Breast epithelium (tissue), 3 donors: ENCODE measurements around the gene PTPN18.

Experiments used
- CTCF ChIP-seq, 3 donors: fragments of 450-650 bp; IDR thresholded peaks; one replicate each; pipeline ENCODE4 v1.5.1; 2016 to 2017; ENCODE audit warnings: antibody characterized with exemption in 3 of 3, mild to moderate bottlenecking in 3 of 3, moderate library complexity in 3 of 3
- POLR2A ChIP-seq: fragments of 450-650 bp; IDR thresholded peaks from one replicate; pipeline ENCODE4 v1.6.1; 2016; ENCODE audit warnings: antibody characterized with exemption, mild to moderate bottlenecking, moderate library complexity
- POLR2AphosphoS5 ChIP-seq, 3 donors: sonication (generic); formaldehyde crosslinking; IDR thresholded peaks; one replicate each; pipeline ENCODE4 v1.6.1; 2017; ENCODE audit warnings: antibody characterized with exemption in 3 of 3

GRCh38 chr2:130368786-130369185 is 12.9 kb downstream of the PTPN18 start:
- no peak for TF ChIP-seq CTCF (IDR thresholded peaks at IDR 0.05)
- no peak for TF ChIP-seq POLR2A
- no peak for TF ChIP-seq POLR2AphosphoS5 (IDR thresholded peaks at IDR 0.05)
